Psoas muscle (tissue), 8 donors: ENCODE results near the gene KCNK16. TPM values are rescaled to one million over a fixed set of nuclear protein-coding genes. Genes with fewer than 3 reads are reported as not detected.

Source experiments
- ATAC-seq, 4 donors: fragments of 200-7000 bp; cut with Tn5 transposase; one replicate each; pipeline ENCODE4 v1.9.1; 2020; ENCODE audit warnings: moderate library complexity in 3 of 4, mild to moderate bottlenecking in 2 of 4
- DNase-seq, 2 donors: peaks; one replicate each; pipeline ENCODE4 v3.0.0-alpha.2; 2020
- H3K27ac ChIP-seq: fragments of 200-600 bp; one replicate; pipeline ENCODE4 v1.8.0; 2022
- H3K27me3 ChIP-seq, 3 donors: fragments of 200-600 bp in 1 of 3; one replicate each; pipeline versions ENCODE4 v1.6.1 to v1.8.0; 2013 to 2022; ENCODE audit warnings: low read length in 2 of 3, mild to moderate bottlenecking in 2 of 3, moderate library complexity in 1 of 3; ENCODE audit not compliant: insufficient read depth in 3 of 3
- H3K36me3 ChIP-seq, 2 donors: fragments of 200-600 bp in 1 of 2; one replicate each; pipeline versions ENCODE4 v1.6.1 to v1.8.0; 2013 to 2022; ENCODE audit warnings: low read depth in 1 of 2, mild to moderate bottlenecking in 1 of 2, moderate library complexity in 1 of 2; ENCODE audit not compliant: insufficient read depth in 1 of 2
- H3K4me1 ChIP-seq: fragments of 200-600 bp; one replicate; pipeline ENCODE4 v1.8.0; 2022
- H3K4me3 ChIP-seq: fragments of 200-600 bp; one replicate; pipeline ENCODE4 v1.8.0; 2022; ENCODE audit warnings: mild to moderate bottlenecking
- H3K9me3 ChIP-seq: fragments of 200-600 bp; one replicate; pipeline ENCODE4 v1.8.0; 2022
- CTCF ChIP-seq: fragments of 200-600 bp; IDR thresholded peaks from one replicate; pipeline ENCODE4 v1.8.0; 2022; ENCODE audit warnings: antibody characterized with exemption
- WGBS, 3 donors: extraction: QIAGEN DNeasy Blood & Tissue Kit; methylation state at CpG; one replicate each; pipeline versions ENCODE4 v1.1.6 to v1.1.7; 2013; 5-methylcytosine and 5-hydroxymethylcytosine counted together
- intact Hi-C, 2 donors: fragments of 100-400 bp; cut with DNase I; formaldehyde crosslinking; loops; one replicate each; pipeline versions ENCODE4 v1.11.0 to v1.14.2; 2022
- polyA plus RNA-seq, 3 donors: library from polyadenylated mRNA; stranded (reverse); fragments of 200-250 nt; gene quantifications; one replicate each; pipeline ENCODE4 v1.2.3, GENCODE V29; 2013
- total RNA-seq, 4 donors: library from RNA; stranded (reverse); fragmentation: NEBNext Ultra II Directional in 2 of 4; extraction: Animal tissue kit (Norgen Biotek cat#: 25700) in 2 of 4; gene quantifications; one replicate each; pipeline versions ENCODE4 v1.2.1 to v1.2.4, GENCODE V29; 2021 to 2023
- donor health status: healthy with polysubstance abuse.
- donor health status: DM: no; HTN: no; CAD: no; lungs with moderate emphysema.
- donor health status: Bipolar disorder and iron deficiency.
- donor health status: healthy.
- donor health status: DM: yes; HTN: yes; CAD: no.
- donor health status: DM: no; HTN: no; CAD: no.
- donor health status: DM: no; HTN: no; CAD: no.
- donor health status: DM: yes; HTN: yes; CAD: no.

The KCNK16 gene
- total and polyA plus RNA-seq, 7 donors = not detected

- Histone ChIP-seq H3K4me1 (no peaks in the 10 kb centered on the region), H3K9me3 (no peaks in the 10 kb centered on the region), H3K4me3 (no peak overlapping the region), H3K27ac (no peak overlapping the region), H3K27me3 (peaks cover 0 to 10% (median 3%) of the 10 kb centered on the region in 3 donors), H3K36me3 (no peaks in the 10 kb centered on the region)
- DNase-seq (no peak), ATAC-seq (no peak)
- intact Hi-C loops = loop anchor here in 1 of 2 donors (10.0 kb wide), 2 partner anchors 963 to 1693 kb away; partner anchors contain the start of gene UNC5CL
- WGBS, 3 donors = 86 to 93% (median 88%) methylated on average over 3 of the region's 3 CpGs
- TF ChIP-seq CTCF = no peak
Observed at GRCh38 chr6:39341352-39341751, 18.9 kb upstream of the KCNK16 start.

DNA sequence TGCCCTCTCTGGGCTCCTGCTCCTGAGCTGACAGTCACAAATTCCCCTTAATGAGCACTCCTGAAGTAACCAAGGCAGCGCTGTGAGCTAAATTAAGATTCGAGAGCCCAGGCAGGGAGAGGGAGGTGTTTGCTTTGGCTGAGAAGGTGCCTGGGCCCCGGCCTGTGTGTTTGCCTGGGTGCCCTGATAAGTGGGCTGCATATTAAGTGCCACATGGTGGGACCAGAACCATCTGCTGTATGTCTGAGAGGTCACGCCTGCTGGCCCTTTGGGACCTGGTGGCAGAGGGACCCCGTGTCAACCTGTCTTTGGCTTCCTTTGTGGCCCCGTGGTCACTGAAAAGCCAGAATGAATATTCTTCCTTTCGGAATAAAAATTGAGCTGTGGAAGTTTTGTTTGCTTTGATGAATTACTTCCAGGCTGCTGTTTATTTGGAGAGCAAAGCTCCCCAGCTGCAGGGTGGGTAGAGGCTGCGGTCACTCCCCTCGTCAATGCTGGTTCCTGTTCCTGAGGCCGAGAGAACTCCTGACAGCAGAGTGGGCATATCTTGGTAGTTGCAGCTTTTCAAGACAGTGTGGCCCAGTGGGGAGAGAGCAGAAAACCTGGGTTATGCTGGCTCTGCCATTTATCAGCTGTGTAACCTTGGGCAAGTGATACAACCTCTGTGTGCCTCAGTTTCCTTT lies 17.5 kb upstream of the KCNK16 start:
- ATAC-seq (no peak), DNase-seq (no peak)
- Histone ChIP-seq H3K9me3 (no peaks in the 10 kb centered on the region), H3K27me3 (peaks cover 0 to 10% (median 3%) of the 10 kb centered on the region in 3 donors), H3K4me3 (no peak overlapping the region), H3K27ac (no peak overlapping the region), H3K36me3 (no peaks in the 10 kb centered on the region), H3K4me1 (no peaks in the 10 kb centered on the region)
- intact Hi-C loops = loop anchor here in 1 of 2 donors (10.0 kb wide), 2 partner anchors 965 to 1695 kb away; partner anchors contain the start of gene UNC5CL
- no peak for TF ChIP-seq CTCF
- WGBS, 3 donors = 50 to 70% (median 68%) methylated on average over 10 of the region's 10 CpGs

- no peak for DNase-seq
- H3K4me1 ChIP-seq = no peaks in the 10 kb centered on the region
- no peaks in the 10 kb centered on the region for H3K36me3 ChIP-seq
- no peaks in the 10 kb centered on the region for H3K9me3 ChIP-seq
- intact Hi-C loops = no loop called here
- TF ChIP-seq CTCF = no peak
- H3K27ac ChIP-seq = no peak overlapping the region
- H3K4me3 ChIP-seq = no peak overlapping the region
- H3K27me3 ChIP-seq = peaks cover 0 to 10% (median 3%) of the 10 kb centered on the region in 3 donors
- no peak for ATAC-seq
- 73 to 75% (median 75%) methylated on average over 9 of the region's 9 CpGs for WGBS, 3 donors
Observed at GRCh38 chr6:39339096-39339867, 16.8 kb upstream of the KCNK16 start.

DNA sequence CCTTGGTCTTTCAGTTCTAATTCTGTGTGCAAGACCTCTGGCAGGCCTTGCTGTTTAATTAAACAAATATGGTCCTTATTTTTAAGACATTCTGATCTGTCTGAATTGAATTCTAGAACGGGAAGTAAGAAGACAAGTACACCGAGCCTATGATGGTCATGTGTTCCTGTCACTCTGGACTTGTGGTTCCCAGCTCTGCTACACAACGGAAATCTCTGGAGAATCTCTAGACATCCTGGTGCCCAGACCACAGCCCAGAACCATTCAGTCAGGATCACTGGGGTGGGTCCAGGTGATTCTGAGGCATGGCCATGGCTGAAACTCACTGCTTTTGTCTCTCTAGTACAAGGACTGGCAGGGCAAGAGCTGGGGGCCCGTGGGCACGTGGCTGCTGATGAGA lies 15.9 kb upstream of the KCNK16 start:
- intact Hi-C loops = no loop called here
- no peak overlapping the region for H3K4me3 ChIP-seq

More for the DNA sequence above, 15.9 kb upstream of the KCNK16 start:
- 74 to 80% (median 79%) methylated on average over 5 of the region's 5 CpGs for WGBS, 3 donors
- DNase-seq (no peak), ATAC-seq (no peak)
- Histone ChIP-seq H3K9me3 (no peaks in the 10 kb centered on the region), H3K36me3 (no peaks in the 10 kb centered on the region), H3K4me1 (no peaks in the 10 kb centered on the region), H3K27me3 (peaks cover 0 to 10% (median 3%) of the 10 kb centered on the region in 3 donors), H3K27ac (no peak overlapping the region)
- TF ChIP-seq CTCF = no peak
